Smooth muscle cell (in vitro differentiated cells): ENCODE results near the gene HNRNPUL2. TPM values are rescaled to one million over a fixed set of nuclear protein-coding genes. Genes with fewer than 3 reads are reported as not detected.

Source experiments
- DNase-seq: peaks from one replicate; lab custom pipeline; 2025; ENCODE audit not compliant: unreplicated experiment; lab: John Stamatoyannopoulos, UW
- H2AFZ ChIP-seq: fragments of 200-600 bp; sonication (generic); 2 replicates; pipeline ENCODE4 v1.6.0; 2016; ENCODE audit warnings: antibody characterized with exemption, low read depth, mild to moderate bottlenecking
- H3F3A ChIP-seq: fragments of 200-600 bp; sonication (generic); 2 replicates; pipeline ENCODE4 v1.6.0; 2017; ENCODE audit warnings: antibody characterized with exemption, low read depth
- H3K27ac ChIP-seq: fragments of 200-600 bp; sonication (generic); 2 replicates; pipeline ENCODE4 v1.5.1; 2016; ENCODE audit warnings: low read depth, mild to moderate bottlenecking
- H3K27me3 ChIP-seq: fragments of 200-600 bp; sonication (generic); 2 replicates; pipeline ENCODE4 v1.6.1; 2016; ENCODE audit warnings: low read depth, mild to moderate bottlenecking
- H3K36me3 ChIP-seq: fragments of 200-600 bp; sonication (generic); 2 replicates; pipeline ENCODE4 v1.5.1; 2016; ENCODE audit warnings: low read depth
- H3K4me1 ChIP-seq: fragments of 200-600 bp; sonication (generic); 2 replicates; pipeline ENCODE4 v1.5.1; 2016; ENCODE audit warnings: low read depth
- H3K4me2 ChIP-seq: fragments of 200-600 bp; sonication (generic); 2 replicates; pipeline ENCODE4 v1.6.0; 2016; ENCODE audit warnings: mild to moderate bottlenecking
- H3K4me3 ChIP-seq: fragments of 200-600 bp; sonication (generic); 2 replicates; pipeline ENCODE4 v1.5.1; 2016; ENCODE audit warnings: mild to moderate bottlenecking
- H3K79me2 ChIP-seq: fragments of 200-600 bp; sonication (generic); 2 replicates; pipeline ENCODE4 v1.6.0; 2016; ENCODE audit warnings: low read depth, mild to moderate bottlenecking
- H3K9ac ChIP-seq: fragments of 200-600 bp; sonication (generic); 2 replicates; pipeline ENCODE4 v1.6.0; 2016; ENCODE audit warnings: low read depth
- H3K9me3 ChIP-seq: fragments of 200-600 bp; sonication (generic); replicated peaks from 2 replicates; pipeline ENCODE4 v1.5.1; 2016; ENCODE audit warnings: low read depth
- H4K20me1 ChIP-seq: fragments of 200-600 bp; sonication (generic); 2 replicates; pipeline ENCODE4 v1.6.0; 2016; ENCODE audit warnings: low read depth
- CTCF ChIP-seq: fragments of 200-600 bp; sonication (generic); IDR thresholded peaks from 2 replicates; pipeline ENCODE4 v1.5.1; 2017; ENCODE audit warnings: borderline replicate concordance, mild to moderate bottlenecking, antibody characterized with exemption; ENCODE audit not compliant: insufficient read depth, poor library complexity, severe bottlenecking
- WGBS: methylation state at CpG from one replicate; pipeline ENCODE4 v1.1.7; 2016; ENCODE audit warnings: low lambda C conversion rate; 5-methylcytosine and 5-hydroxymethylcytosine counted together
- polyA plus RNA-seq: library from polyadenylated mRNA; unstranded; fragments of >200 nt; fragmentation: Nextera tagmentation; extraction: Ambion mirVana; gene quantifications from 2 replicates; pipeline ENCODE4 v1.2.1, GENCODE V29; 2016
- total RNA-seq: library from RNA; depleted of rRNA; stranded (reverse); fragments of >200 nt; gene quantifications from 2 replicates; pipeline ENCODE4 v1.2.3, GENCODE V29; 2014

Gene HNRNPUL2
- total and polyA plus RNA-seq, 2 experiments from 2014 or later, result 3.6 to 19.4 TPM

DNA sequence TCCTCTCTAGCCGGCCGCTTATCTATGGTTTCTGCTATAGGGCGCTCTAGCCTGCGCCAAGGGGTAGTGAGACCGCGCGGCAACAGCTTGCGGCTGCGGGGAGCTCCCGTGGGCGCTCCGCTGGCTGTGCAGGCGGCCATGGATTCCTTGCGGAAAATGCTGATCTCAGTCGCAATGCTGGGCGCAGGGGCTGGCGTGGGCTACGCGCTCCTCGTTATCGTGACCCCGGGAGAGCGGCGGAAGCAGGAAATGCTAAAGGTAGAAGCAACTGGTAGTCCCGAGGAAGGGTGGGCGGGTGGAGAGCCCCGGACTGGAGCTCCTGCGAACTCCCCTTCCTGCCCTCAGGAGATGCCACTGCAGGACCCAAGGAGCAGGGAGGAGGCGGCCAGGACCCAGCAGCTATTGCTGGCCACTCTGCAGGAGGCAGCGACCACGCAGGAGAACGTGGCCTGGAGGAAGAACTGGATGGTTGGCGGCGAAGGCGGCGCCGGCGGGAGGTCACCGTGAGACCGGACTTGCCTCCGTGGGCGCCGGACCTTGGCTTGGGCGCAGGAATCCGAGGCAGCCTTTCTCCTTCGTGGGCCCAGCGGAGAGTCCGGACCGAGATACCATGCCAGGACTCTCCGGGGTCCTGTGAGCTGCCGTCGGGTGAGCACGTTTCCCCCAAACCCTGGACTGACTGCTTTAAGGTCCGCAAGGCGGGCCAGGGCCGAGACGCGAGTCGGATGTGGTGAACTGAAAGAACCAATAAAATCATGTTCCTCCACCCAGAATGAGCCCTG is 55.5 kb downstream of the HNRNPUL2 start, which contains the start of the genes LBHD1 and UQCC3:
LBHD1 (minus strand) TSS at position 660 of the 782 bp plus-strand sequence. CDS start 2,236 bp downstream, outside the sequence.
UQCC3 (plus strand) TSS at position 66 of the 782 bp plus-strand sequence; CDS start at position 139, 73 bp downstream.
- TF ChIP-seq CTCF, result no peak
- Histone ChIP-seq H3K36me3 (no peaks in the 10 kb centered on the region), H2AFZ (peak within 1 kb of the TSS; percentile 90), H3K27me3 (no peaks in the 10 kb centered on the region), H3K79me2 (peaks cover 20% of the 10 kb centered on the region), H3F3A (peaks cover 33% of the 10 kb centered on the region), H3K9ac (peak within 1 kb of the TSS; percentile 65), H3K9me3 (no peaks in the 10 kb centered on the region), H3K4me1 (peaks cover 13% of the 10 kb centered on the region), H3K4me3 (peak within 1 kb of the TSS; percentile 76), H4K20me1 (peaks cover 7% of the 10 kb centered on the region), H3K4me2 (peak within 1 kb of the TSS; percentile 93), H3K27ac (peak within 1 kb of the TSS; percentile 78)
- DNase-seq, result peak; percentile 79
- under 1% methylated on average over 52 of the region's 59 CpGs for WGBS

DNA sequence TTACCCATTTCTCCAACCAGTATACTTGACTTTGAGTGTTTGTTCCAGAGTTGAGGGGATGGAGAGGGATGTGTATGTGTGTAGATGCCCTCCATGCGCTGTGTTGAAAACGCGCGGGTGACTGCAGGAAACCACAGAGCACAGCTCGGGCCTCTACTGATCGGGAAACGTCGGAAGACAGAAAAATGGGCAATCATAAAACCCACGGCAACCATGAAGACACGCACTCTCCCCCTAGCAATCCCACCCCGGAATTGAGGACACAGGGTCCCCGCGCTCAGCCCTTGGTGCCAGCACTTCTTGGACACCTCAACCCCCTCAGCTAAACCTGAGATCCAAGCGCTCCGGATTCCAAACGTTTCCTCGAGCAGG is 56.0 kb downstream of the HNRNPUL2 start:
- DNase-seq, result no peak
- Histone ChIP-seq H3K4me2 (peak overlapping the region; percentile 93), H3K4me1 (peaks cover 19% of the 10 kb centered on the region), H3K36me3 (no peaks in the 10 kb centered on the region), H3K9me3 (no peaks in the 10 kb centered on the region), H3K4me3 (peak overlapping the region; percentile 76), H4K20me1 (peaks cover 13% of the 10 kb centered on the region), H3F3A (peaks cover 30% of the 10 kb centered on the region), H3K9ac (peak overlapping the region; percentile 65), H3K27me3 (no peaks in the 10 kb centered on the region), H2AFZ (peak overlapping the region; percentile 90), H3K79me2 (peaks cover 20% of the 10 kb centered on the region), H3K27ac (peak overlapping the region; percentile 78)
- TF ChIP-seq CTCF, result no peak
- 3% methylated on average over 17 of the region's 17 CpGs for WGBS

DNA sequence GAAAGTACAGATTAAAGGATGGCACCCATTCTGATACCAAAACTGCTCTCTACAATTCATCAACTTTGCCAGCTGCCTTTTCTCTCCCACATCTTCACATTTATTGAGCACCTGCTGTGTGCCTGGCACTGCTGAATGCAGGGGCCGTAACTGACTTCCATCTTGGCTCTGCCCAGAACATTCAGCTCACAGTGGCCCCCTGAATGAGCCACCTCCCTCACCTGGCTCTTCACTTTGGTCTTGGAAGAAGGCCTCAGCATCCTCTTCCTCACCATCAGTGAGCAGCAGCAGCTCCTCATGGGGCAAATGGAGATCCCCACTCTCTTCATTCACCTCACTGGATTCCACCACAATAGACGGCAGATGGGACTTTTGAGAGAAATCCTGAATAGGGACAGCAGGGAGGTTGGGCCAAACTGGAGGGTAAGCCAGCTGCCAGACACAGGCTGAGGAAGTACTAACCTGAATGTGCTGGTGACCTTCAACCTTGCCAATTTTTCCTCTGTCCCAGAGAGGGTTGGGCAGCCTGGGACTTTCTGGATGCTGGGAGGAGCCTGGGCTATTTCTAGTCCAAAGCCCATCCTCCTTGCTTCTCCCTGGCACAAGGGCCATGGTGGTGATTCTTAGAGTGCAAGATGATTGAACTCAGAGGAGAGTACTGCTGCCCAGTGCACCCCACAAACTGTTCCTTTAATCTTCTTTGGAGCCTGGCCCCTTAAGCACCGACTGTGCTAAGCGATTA is 57.7 kb downstream of the HNRNPUL2 start:
- H3F3A ChIP-seq, result peaks cover 30% of the 10 kb centered on the region
- peaks cover 22% of the 10 kb centered on the region for H3K4me1 ChIP-seq
- no peaks in the 10 kb centered on the region for H3K36me3 ChIP-seq
- H3K4me3 ChIP-seq, result no peak overlapping the region
- H3K9me3 ChIP-seq, result no peaks in the 10 kb centered on the region
- peaks cover 29% of the 10 kb centered on the region for H3K79me2 ChIP-seq
- no peak for DNase-seq
- no peak for TF ChIP-seq CTCF
- peak overlapping the region; percentile 44 for H3K27ac ChIP-seq
- H4K20me1 ChIP-seq, result peaks cover 17% of the 10 kb centered on the region
- H2AFZ ChIP-seq, result no peak overlapping the region
- 75% methylated on average over 4 of the region's 4 CpGs for WGBS
- no peaks in the 10 kb centered on the region for H3K27me3 ChIP-seq
- peak overlapping the region; percentile 93 for H3K4me2 ChIP-seq
- H3K9ac ChIP-seq, result no peak overlapping the region
